Suprapubic skin (tissue), 4 donors: ENCODE measurements around the gene ARPP19. TPM values are rescaled to one million over a fixed set of nuclear protein-coding genes. Genes with fewer than 3 reads are reported as not detected.

Source experiments
- DNase-seq, 2 donors: peaks; one replicate each; pipeline ENCODE4 v3.0.0-alpha.2; 2019; ENCODE audit warnings: low spot score in 2 of 2
- H3K27ac ChIP-seq: fragments of 200-600 bp; sonication (generic); one replicate; pipeline ENCODE4 v1.5.1; 2019
- H3K27me3 ChIP-seq: fragments of 200-600 bp; sonication (generic); one replicate; pipeline ENCODE4 v1.5.1; 2019
- H3K36me3 ChIP-seq: fragments of 200-600 bp; sonication (generic); one replicate; pipeline ENCODE4 v1.5.1; 2019
- H3K4me1 ChIP-seq: fragments of 200-600 bp; sonication (generic); one replicate; pipeline ENCODE4 v1.5.1; 2019
- H3K4me3 ChIP-seq: fragments of 200-600 bp; sonication (generic); one replicate; pipeline ENCODE4 v1.5.1; 2019; ENCODE audit warnings: mild to moderate bottlenecking
- H3K9me3 ChIP-seq: fragments of 200-600 bp; sonication (generic); one replicate; pipeline ENCODE4 v1.5.1; 2019
- EP300 ChIP-seq: sonication (generic); formaldehyde crosslinking; IDR thresholded peaks from one replicate; pipeline ENCODE4 v1.6.1; 2017; ENCODE audit warnings: antibody characterized with exemption
- POLR2A ChIP-seq, 2 donors: fragments of 450-650 bp; IDR thresholded peaks; one replicate each; pipeline ENCODE4 v1.6.1; 2017; ENCODE audit warnings: antibody characterized with exemption in 2 of 2, mild to moderate bottlenecking in 2 of 2, moderate library complexity in 2 of 2
- POLR2AphosphoS5 ChIP-seq, 3 donors: sonication (generic); formaldehyde crosslinking; IDR thresholded peaks; one replicate each; pipeline ENCODE4 v1.6.1; 2017; ENCODE audit warnings: antibody characterized with exemption in 3 of 3
- WGBS: methylation state at CpG from one replicate; pipeline ENCODE4 v1.1.5; 2018; 5-methylcytosine and 5-hydroxymethylcytosine counted together
- total RNA-seq, 4 donors: library from RNA; depleted of rRNA; stranded (reverse); fragments of >200 nt; gene quantifications; one replicate each; pipeline ENCODE4 v1.1.0, GENCODE V29; 2016
- TF ChIP-seq, protein P1 (sequence below), 2 donors: fragments of 200-600 bp in 1 of 2; fragments of 450-650 bp in 1 of 2; sonication (generic) in 1 of 2; IDR thresholded peaks; one replicate each; pipeline ENCODE4 v1.5.1; 2016 to 2019; ENCODE audit warnings: antibody characterized with exemption in 2 of 2, mild to moderate bottlenecking in 1 of 2, moderate library complexity in 1 of 2

The ARPP19 gene
- total RNA-seq, 4 donors from 2014 or later: 69.5 to 96.5 (median 86.8) TPM

DNA sequence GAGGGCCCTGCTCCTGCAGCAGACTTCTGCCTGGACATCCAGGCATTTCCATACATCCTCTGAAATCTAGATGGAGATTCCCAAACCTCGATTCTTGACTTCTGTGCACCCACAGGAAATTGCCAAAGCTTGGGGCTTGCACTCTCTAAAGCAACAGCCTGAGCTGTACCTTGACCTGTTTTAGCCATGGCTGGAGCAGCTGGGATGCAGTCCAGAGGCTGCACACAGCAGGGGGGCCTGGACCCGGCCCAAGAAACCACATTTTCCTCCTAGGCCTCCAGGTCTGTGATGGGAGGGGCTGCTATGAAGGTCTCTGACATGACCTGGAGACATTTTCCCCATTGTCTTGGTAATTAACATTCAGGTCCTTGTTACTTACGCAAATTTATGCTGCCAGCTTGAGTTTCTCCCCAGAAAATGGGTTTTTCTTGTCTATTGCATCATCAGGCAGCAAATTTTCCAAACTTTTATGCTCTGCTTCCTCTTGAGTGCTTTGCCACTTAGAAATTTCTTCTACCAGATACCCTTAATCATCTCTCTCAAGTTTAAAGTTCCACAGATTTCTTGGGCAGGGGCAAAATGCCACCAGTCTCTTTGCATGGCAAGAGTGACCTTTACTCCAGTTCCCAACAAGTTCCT is 28.3 kb downstream of the ARPP19 start:
- no peak for TF ChIP-seq POLR2AphosphoS5 (IDR thresholded peaks at IDR 0.05)
- TF ChIP-seq, protein P1, sequence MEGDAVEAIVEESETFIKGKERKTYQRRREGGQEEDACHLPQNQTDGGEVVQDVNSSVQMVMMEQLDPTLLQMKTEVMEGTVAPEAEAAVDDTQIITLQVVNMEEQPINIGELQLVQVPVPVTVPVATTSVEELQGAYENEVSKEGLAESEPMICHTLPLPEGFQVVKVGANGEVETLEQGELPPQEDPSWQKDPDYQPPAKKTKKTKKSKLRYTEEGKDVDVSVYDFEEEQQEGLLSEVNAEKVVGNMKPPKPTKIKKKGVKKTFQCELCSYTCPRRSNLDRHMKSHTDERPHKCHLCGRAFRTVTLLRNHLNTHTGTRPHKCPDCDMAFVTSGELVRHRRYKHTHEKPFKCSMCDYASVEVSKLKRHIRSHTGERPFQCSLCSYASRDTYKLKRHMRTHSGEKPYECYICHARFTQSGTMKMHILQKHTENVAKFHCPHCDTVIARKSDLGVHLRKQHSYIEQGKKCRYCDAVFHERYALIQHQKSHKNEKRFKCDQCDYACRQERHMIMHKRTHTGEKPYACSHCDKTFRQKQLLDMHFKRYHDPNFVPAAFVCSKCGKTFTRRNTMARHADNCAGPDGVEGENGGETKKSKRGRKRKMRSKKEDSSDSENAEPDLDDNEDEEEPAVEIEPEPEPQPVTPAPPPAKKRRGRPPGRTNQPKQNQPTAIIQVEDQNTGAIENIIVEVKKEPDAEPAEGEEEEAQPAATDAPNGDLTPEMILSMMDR (IDR thresholded peaks at IDR 0.05): no peak
- TF ChIP-seq POLR2A (IDR thresholded peaks at IDR 0.05): no peak
- no peak for TF ChIP-seq EP300
- no peak overlapping the region for H3K27ac ChIP-seq
- no peak for DNase-seq
- H3K27me3 ChIP-seq: no peaks in the 10 kb centered on the region
- H3K36me3 ChIP-seq: no peaks in the 10 kb centered on the region
- 87% methylated on average over 1 of the region's 3 CpGs for WGBS
- no peak overlapping the region for H3K4me3 ChIP-seq
- H3K9me3 ChIP-seq: no peaks in the 10 kb centered on the region
- H3K4me1 ChIP-seq: no peaks in the 10 kb centered on the region

GRCh38 chr15:52537459-52537858 is 31.4 kb downstream of the ARPP19 start:
- no peaks in the 10 kb centered on the region for H3K36me3 ChIP-seq
- no peak for DNase-seq
- H3K4me1 ChIP-seq: no peaks in the 10 kb centered on the region
- H3K27ac ChIP-seq: no peak overlapping the region
- no peaks in the 10 kb centered on the region for H3K9me3 ChIP-seq
- 95% methylated on average over 8 of the region's 8 CpGs for WGBS
- TF ChIP-seq POLR2A (IDR thresholded peaks at IDR 0.05): no peak
- TF ChIP-seq POLR2AphosphoS5 (IDR thresholded peaks at IDR 0.05): no peak
- no peak for TF ChIP-seq EP300
- TF ChIP-seq, protein P1 (IDR thresholded peaks at IDR 0.05): no peak
- no peaks in the 10 kb centered on the region for H3K27me3 ChIP-seq
- no peak overlapping the region for H3K4me3 ChIP-seq

- no peak overlapping the region for H3K4me3 ChIP-seq
- H3K27me3 ChIP-seq: no peaks in the 10 kb centered on the region
- WGBS: 69% methylated on average over 2 of the region's 2 CpGs
- no peak overlapping the region for H3K27ac ChIP-seq
- TF ChIP-seq, protein P1 (IDR thresholded peaks at IDR 0.05): no peak
- no peak for TF ChIP-seq POLR2AphosphoS5 (IDR thresholded peaks at IDR 0.05)
- no peak for TF ChIP-seq POLR2A (IDR thresholded peaks at IDR 0.05)
- no peak for TF ChIP-seq EP300
- H3K9me3 ChIP-seq: no peaks in the 10 kb centered on the region
- peaks cover 13% of the 10 kb centered on the region for H3K4me1 ChIP-seq
- no peak for DNase-seq
- no peaks in the 10 kb centered on the region for H3K36me3 ChIP-seq
Observed at GRCh38 chr15:52532427-52532826, 36.4 kb downstream of the ARPP19 start.

DNA sequence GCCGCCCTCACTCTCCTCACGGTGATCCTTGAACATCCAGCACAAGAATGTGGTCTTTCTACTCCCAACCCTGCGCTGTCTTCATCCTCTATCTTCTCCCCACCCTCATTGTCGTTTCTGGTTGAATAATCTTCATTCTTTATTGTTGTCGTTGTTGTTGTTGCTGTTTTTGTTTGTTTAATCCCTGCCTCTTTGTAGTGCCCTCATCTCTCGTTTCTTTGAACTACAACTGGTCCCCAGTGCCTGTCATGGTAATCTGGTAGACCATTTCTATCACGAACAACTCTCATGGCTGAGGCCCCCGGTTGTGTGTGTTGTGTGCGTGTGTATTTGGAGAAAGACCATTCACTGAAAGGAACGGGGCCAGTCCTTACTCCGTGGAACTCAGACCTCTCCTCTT is 38.9 kb downstream of the ARPP19 start:
- H3K27ac ChIP-seq: no peak overlapping the region
- peaks cover 19% of the 10 kb centered on the region for H3K4me1 ChIP-seq
- H3K4me3 ChIP-seq: peak overlapping the region; percentile 92
- no peaks in the 10 kb centered on the region for H3K36me3 ChIP-seq
- H3K27me3 ChIP-seq: no peaks in the 10 kb centered on the region
- no peaks in the 10 kb centered on the region for H3K9me3 ChIP-seq
- no peak for DNase-seq
- WGBS: 49% methylated on average over 11 of the region's 11 CpGs
- TF ChIP-seq EP300: no peak
- TF ChIP-seq POLR2A (IDR thresholded peaks at IDR 0.05): no peak
- TF ChIP-seq POLR2AphosphoS5 (IDR thresholded peaks at IDR 0.05): no peak
- TF ChIP-seq, protein P1 (IDR thresholded peaks at IDR 0.05): no peak

- Histone ChIP-seq H3K36me3 (no peaks in the 10 kb centered on the region), H3K9me3 (no peaks in the 10 kb centered on the region), H3K27ac (peak overlapping the region; percentile 86), H3K4me1 (peaks cover 19% of the 10 kb centered on the region), H3K4me3 (peak overlapping the region; percentile 92), H3K27me3 (no peaks in the 10 kb centered on the region)
- no peak for DNase-seq
- TF ChIP-seq, protein P1 (IDR thresholded peaks at IDR 0.05): no peak
- TF ChIP-seq POLR2AphosphoS5 (IDR thresholded peaks at IDR 0.05): no peak
- no peak for TF ChIP-seq POLR2A (IDR thresholded peaks at IDR 0.05)
- no peak for TF ChIP-seq EP300
- WGBS: 4% methylated on average over 22 of the region's 28 CpGs
Observed at GRCh38 chr15:52529341-52529924, 39.4 kb downstream of the ARPP19 start.
